GM18511 (cell line): Measurements from ENCODE around the gene GRPR.
"Not testable (repeated sequence)": the region's sequence is repeated elsewhere in the genome, so short reads cannot be mapped to it uniquely, and the experiment has no call there.

Source experiments
- ATAC-seq: cut with Tn5 transposase; IDR thresholded peaks from one replicate; pipeline ENCODE4 v1.9.1; 2021; ENCODE audit warnings: mild to moderate bottlenecking, moderate library complexity; ENCODE audit not compliant: unreplicated experiment

Gene GRPR

GRCh38 chrX:16136080-16136479 lies 12.7 kb downstream of the GRPR start:
- no peak for ATAC-seq

GRCh38 chrX:16137416-16138107 lies 14.2 kb downstream of the GRPR start:
- ATAC-seq = peak; percentile 83

GRCh38 chrX:16138108-16138427 lies 14.7 kb downstream of the GRPR start:
- ATAC-seq = peak; percentile 52

GRCh38 chrX:16140448-16140847 lies 17.1 kb downstream of the GRPR start:
- ATAC-seq = no peak

- ATAC-seq = no peak
Measured at GRCh38 chrX:16140983-16141382, 17.6 kb downstream of the GRPR start.

- no peak for ATAC-seq
Measured at GRCh38 chrX:16141422-16142245, 18.3 kb downstream of the GRPR start.

GRCh38 chrX:16142246-16142558 lies 18.8 kb downstream of the GRPR start:
- ATAC-seq = no peak

GRCh38 chrX:16143968-16144367 lies 20.6 kb downstream of the GRPR start:
- ATAC-seq = no peak

- no peak for ATAC-seq
Measured at GRCh38 chrX:16144420-16144819, 21.1 kb downstream of the GRPR start.

- ATAC-seq = not testable (repeated sequence)
Measured at GRCh38 chrX:16145093-16145492, 21.7 kb downstream of the GRPR start.

GRCh38 chrX:16145656-16146055 lies 22.3 kb downstream of the GRPR start:
- ATAC-seq = no peak

- no peak for ATAC-seq
Measured at GRCh38 chrX:16148896-16149295, 25.5 kb downstream of the GRPR start.

GRCh38 chrX:16155581-16156096 lies 32.3 kb downstream of the GRPR start:
- no peak for ATAC-seq

GRCh38 chrX:16156692-16157331 lies 33.4 kb downstream of the GRPR start:
- no peak for ATAC-seq

- ATAC-seq = no peak
Measured at GRCh38 chrX:16160729-16161128, 37.4 kb downstream of the GRPR start.

GRCh38 chrX:16161173-16161572 lies 37.8 kb downstream of the GRPR start:
- ATAC-seq = not testable (repeated sequence)

- no peak for ATAC-seq
Measured at GRCh38 chrX:16162391-16162790, 39.0 kb downstream of the GRPR start.

- ATAC-seq = no peak
Measured at GRCh38 chrX:16164748-16165147, 41.4 kb downstream of the GRPR start.

GRCh38 chrX:16167181-16167580 lies 43.8 kb downstream of the GRPR start, which contains the start of gene MAGEB17:
MAGEB17 (plus strand) TSS chrX:16167481; CDS start chrX:16170383, 2,902 bp downstream.
- no peak for ATAC-seq

GRCh38 chrX:16171039-16171438 lies 47.7 kb downstream of the GRPR start:
- ATAC-seq = no peak

- ATAC-seq = no peak
Measured at GRCh38 chrX:16171944-16172343, 48.6 kb downstream of the GRPR start.

GRCh38 chrX:16172391-16172790 lies 49.0 kb downstream of the GRPR start:
- ATAC-seq = no peak
